PFSK-1 (cell line): ENCODE data around the gene ADAMTS1.

Source experiments
- POLR2AphosphoS5 ChIP-seq: IDR thresholded peaks from 2 replicates; pipeline ENCODE4 v1.6.1; 2012; ENCODE audit warnings: low read depth, mild to moderate bottlenecking, control low read depth, low read length, moderate library complexity
- SIN3A ChIP-seq: IDR thresholded peaks from 2 replicates; pipeline ENCODE4 v1.6.1; 2012; ENCODE audit warnings: mild to moderate bottlenecking, low read length, moderate library complexity, borderline replicate concordance; ENCODE audit not compliant: insufficient read depth
- TAF1 ChIP-seq: IDR thresholded peaks from 2 replicates; pipeline ENCODE4 v1.6.1; 2012; ENCODE audit warnings: low read length, control low read depth, borderline replicate concordance; ENCODE audit not compliant: insufficient read depth

DNA sequence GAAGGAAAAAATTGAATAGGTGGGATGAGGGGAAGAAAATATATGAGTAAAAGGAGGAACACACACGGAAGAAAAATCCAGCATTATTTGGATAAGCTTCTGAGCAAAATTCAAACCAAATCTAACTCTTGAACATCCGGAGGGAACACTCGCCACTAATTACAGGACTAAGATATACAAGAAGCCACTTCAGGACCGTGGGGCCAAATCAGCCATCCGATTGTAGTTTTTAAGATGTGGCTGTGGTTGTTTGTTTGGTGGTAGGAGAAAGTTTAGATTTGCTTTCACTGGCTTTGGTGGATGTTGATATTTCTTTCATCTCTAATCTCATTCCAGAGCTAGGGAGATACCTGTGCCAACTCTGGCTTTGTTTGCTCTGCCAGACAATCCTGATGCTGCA is 43.7 kb upstream of the ADAMTS1 start:
- TF ChIP-seq POLR2AphosphoS5 (no peak), TAF1 (no peak), SIN3A (no peak)
